H1 (cell line): ENCODE measurements around the gene AGAP1. TPM values are rescaled to one million over a fixed set of nuclear protein-coding genes. Genes with fewer than 3 reads are reported as not detected.

Source experiments
- ASH2L ChIP-seq: fragments of 200-600, 300-600 bp; sonication (generic); IDR thresholded peaks from one replicate; pipeline ENCODE4 v1.7.1; 2017; ENCODE audit warnings: low read length
- SAP30 ChIP-seq: fragments of 300-600 bp; sonication (generic); IDR thresholded peaks from 2 replicates; pipeline ENCODE4 v1.7.1; 2012; ENCODE audit warnings: low read length, moderate library complexity, mild to moderate bottlenecking, inconsistent platforms; ENCODE audit not compliant: insufficient read depth, insufficient replicate concordance
- polyA plus RNA-seq, 7 experiments: library from polyadenylated mRNA; depleted of rRNA in 3 of 7; stranded (reverse) in 5 of 7; unstranded in 2 of 7; fragments of >200 nt in 5 of 7; fragments of 200-250 nt in 2 of 7; gene quantifications; 1 replicate in 5 of 7; 2 replicates in 1 of 7; 4 replicates in 1 of 7; pipeline versions ENCODE4 v1.2.1 to v1.2.3, GENCODE V29; 2011 to 2013; ENCODE audit warnings: missing spikeins in 2 of 7, mixed read lengths in 2 of 7
- total RNA-seq: library from RNA; stranded (reverse); fragmentation: NEBNext Ultra II Directional; extraction: Animal tissue kit (Norgen Biotek cat#: 25700); gene quantifications from 2 replicates; pipeline ENCODE4 v1.2.1, GENCODE V29; 2021

The AGAP1 gene
- total and polyA plus RNA-seq, 2 of the 8 experiments (the other 6 are each of a cell fraction or from before 2014, with no cell fraction given): 18.1 to 39.4 TPM

GRCh38 chr2:235986361-235986760 is 492.5 kb downstream of the AGAP1 start (continued):
- no peak for TF ChIP-seq ASH2L
- no peak for TF ChIP-seq SAP30
- TF ChIP-seq, all 59 proteins: peak for 0
